GM19193 (cell line): ENCODE results near the gene KDM2B.
A peak's percentile ranks its signal among the peaks of the same experiment; 100 is the strongest.

Experiments used
- POLR2A ChIP-seq: IDR thresholded peaks from 4 replicates; pipeline ENCODE4 v1.6.1; 2011; ENCODE audit not compliant: insufficient read depth, insufficient read length; ENCODE audit errors: extremely low read depth

Gene KDM2B

DNA sequence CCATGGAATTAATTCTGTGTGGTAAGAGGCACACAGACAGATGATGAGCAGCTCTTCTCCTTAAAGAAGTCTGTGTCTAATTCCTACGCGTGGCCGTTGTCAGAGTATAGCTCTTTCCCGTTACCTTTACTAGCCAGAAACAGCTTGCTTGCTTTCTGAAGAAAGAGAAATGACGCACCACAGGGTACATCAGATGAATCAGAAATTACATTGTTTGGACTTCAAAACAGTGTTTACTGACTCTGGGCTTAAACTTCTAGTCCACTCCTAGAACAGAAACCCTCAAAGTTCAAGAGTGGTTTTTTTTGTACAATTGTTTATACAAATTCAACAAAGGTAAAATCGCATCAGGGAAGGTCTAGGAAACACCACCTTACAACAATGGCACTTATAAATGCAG is 151.9 kb downstream of the KDM2B start:
- TF ChIP-seq POLR2A = no peak

DNA sequence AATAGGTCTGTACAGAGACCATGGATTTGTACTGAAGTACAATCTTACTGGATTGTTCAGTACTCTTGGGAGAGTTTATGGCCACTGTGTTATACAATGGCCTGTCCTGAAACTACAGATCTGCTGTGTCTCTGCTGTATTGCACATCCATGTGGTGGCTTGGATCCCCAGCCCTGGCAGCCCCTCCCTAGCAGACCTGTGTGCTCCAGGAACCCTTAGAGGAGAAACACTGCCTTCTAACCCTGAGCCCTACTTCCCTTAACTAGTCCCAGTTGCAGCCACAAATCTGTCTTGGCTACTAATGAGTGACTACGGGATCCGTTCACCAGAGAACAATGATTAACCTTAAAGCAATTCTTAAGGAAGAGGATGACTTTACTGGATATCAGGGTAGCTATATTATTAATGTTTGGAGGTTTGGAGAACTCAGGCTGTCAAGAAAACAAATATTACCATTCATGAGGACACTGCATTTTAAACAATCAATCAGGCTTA is 153.2 kb downstream of the KDM2B start:
- TF ChIP-seq POLR2A = no peak

DNA sequence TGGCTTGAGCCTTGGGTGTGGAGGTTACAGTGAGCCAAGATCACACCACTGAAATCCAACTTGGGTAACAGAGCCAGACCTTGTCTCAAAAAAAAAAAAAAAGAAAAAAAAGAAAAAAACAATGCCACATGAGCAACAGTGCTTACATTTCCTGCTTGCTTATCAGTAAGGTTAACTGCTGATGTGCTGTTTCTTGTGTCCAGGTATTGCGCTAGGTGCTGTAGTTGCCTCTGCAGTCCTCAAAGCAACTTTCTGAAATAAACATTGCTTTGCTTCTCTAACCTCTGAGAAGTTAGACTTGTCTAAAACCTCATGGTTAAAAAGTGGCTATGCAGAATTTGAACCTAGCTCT is 156.2 kb downstream of the KDM2B start:
- peak; percentile 5 for TF ChIP-seq POLR2A

DNA sequence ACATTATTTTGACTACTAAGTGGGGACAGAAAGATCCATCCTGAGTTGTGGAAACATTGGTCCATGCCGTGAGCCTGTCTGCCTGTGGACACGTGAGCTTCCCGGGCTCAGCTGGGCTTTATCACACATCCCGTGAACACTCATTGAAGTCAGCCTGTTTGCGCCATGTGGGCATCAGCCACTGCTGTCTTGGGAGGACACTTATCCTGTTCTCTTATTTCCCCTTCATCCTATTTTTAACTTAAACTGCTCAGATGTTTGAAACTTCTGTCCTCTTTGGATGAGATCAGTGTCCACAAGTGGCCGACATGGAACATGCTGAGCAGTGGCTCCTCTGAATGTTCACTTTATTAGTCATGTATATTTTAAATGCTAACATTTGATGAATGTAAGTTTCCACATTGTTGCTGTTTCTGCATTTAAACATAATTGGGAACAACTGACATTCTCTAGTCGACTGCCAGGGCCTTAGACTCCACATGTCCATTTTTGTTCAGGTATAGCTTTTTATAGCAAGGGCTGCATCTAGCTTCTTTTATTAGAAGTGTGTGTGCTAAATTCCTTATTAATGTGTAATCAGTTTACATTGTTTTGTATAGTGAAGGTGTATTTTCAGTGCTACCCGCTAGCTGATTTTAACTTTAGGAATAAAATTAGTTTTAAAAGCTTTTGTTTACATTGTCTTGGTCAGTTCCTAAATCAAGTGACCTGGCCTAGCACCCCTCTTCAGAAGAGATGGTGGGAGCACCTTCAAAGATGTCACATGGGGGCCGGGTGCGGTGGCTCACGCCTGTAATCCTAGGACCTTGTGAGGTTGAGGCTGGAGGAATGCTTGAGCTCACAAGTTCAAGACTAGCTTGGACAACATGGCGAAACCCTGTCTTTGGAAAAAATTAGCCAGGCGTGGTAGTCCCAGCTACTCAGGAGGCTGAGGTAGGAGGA is 156.9 kb downstream of the KDM2B start:
- TF ChIP-seq POLR2A = peak; percentile 20

DNA sequence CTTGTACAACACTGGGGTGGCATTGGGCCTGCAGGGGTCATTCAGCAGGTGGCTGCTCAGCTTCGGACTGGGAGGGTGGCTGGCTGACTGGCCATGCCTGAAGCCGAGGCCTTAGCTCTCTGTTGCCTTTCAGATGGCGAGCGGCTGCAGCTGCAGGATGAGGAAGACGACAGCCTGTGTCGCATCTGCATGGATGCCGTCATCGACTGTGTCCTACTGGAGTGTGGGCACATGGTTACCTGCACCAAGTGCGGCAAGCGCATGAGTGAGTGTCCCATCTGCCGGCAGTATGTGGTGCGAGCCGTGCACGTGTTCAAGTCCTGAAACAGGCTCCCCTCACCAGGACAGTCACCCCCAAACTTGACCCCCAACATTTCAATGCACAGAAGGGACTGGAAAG is 157.6 kb downstream of the KDM2B start:
- peak; percentile 52 for TF ChIP-seq POLR2A

DNA sequence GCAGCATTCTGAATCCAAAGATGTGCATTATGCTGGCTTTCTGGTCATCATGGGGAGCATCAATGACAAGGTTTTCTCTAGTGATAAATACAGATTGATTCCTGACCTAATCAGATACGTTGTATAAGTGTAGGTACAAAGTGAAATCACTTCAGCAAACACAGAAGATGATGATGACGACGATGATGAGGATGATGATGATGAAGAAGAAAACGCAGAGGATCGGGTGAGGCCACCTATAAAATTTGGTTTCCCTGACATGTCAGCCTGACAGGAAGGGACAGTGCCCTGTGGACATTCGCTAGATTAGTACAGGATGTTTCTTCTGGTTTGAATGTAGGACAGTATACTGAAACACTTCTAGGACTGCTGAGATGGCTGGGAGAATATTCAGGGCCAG is 160.7 kb downstream of the KDM2B start:
- no peak for TF ChIP-seq POLR2A

DNA sequence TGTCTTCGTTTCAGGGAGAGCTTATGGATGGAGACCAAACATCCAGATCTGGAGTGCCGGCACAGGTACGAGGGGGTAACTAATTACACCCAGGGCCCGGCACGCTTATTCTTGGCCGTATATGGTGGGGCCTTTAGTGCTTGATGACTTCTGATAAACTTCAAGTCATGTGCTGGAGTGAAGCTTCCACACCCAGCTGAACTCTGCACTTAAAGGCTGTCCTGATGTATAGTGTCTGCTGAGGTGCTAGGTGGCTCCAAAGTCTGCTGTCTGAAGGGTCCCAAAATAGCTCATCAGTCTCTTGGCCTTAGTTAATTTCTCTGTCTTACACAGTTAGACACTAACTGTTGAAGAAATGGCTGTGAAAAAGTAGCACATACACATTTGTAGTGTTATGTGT is 163.0 kb downstream of the KDM2B start:
- TF ChIP-seq POLR2A = no peak

DNA sequence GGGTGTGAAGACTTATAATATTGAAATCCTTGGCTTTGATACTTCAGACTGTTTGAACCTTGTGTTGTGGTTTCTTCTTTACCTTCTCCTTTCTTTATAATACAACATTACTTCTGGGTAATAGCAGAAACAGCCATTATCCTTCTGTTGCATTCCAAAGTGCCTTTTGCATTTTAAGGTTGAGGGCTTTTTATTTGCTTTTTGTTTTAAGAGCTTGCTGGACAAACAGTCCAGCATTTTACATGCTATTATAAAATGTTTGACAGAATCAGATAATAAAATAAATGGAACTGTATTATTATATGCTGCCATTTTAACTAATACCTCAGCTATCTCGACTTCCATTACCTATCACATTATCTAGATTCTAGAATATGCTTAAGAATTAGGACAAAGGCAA is 166.9 kb downstream of the KDM2B start:
- no peak for TF ChIP-seq POLR2A

DNA sequence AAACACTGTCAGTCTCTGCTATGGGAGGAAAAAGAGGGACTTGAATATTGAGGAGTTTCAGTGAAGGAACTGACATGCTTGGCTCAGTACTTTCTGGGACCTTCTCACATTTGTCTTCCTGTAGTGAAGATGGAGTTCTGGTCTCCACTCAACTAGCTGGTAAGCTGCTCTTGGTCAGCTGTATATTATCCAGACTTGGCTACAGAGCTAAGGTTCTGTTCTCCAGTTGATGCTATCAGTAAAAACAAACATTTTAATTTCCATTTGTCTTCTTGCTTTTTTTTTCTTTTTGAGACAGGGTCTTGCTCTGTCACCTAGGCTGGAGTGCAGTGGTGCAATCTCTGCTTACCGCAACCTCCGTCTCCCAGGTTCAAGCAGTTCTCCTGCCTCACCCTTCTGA is 175.6 kb downstream of the KDM2B start:
- no peak for TF ChIP-seq POLR2A

DNA sequence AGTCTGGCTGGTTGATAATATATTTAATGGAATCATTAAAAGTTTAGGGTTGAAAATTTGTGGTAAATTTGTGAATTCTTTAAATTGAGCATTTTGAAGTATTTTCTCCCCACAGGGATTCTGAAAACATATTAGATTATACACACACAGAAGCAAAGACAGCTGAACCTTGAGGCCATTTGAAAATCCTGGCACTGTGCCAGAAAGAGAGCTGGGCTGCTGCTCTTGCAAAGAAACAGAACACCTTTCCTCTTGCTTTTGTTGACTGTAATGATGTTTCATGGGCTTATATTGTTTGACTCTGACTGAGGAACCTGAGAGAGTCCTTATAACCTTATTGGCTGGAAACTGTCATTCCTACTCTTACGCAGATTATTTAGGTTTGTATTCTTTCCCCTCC is 176.1 kb downstream of the KDM2B start:
- TF ChIP-seq POLR2A = no peak

DNA sequence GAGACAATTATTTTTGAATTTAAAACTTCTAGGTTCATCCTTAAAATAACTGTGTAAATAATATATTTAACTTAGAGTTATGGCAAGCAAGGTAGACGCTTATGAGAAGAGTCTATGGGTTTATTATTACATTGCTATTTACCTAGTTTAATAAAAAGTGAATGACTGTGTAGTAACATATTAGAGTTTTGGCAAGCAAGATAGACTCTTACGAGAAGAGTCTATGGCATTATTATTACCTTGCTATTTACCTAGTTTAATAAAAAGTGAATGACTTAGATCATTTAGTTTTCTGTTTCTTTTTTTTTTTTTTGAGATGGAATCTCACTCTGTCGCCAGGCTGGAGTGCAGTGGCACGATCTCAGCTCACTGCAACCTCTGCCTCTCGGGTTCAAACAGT is 177.1 kb downstream of the KDM2B start:
- no peak for TF ChIP-seq POLR2A

DNA sequence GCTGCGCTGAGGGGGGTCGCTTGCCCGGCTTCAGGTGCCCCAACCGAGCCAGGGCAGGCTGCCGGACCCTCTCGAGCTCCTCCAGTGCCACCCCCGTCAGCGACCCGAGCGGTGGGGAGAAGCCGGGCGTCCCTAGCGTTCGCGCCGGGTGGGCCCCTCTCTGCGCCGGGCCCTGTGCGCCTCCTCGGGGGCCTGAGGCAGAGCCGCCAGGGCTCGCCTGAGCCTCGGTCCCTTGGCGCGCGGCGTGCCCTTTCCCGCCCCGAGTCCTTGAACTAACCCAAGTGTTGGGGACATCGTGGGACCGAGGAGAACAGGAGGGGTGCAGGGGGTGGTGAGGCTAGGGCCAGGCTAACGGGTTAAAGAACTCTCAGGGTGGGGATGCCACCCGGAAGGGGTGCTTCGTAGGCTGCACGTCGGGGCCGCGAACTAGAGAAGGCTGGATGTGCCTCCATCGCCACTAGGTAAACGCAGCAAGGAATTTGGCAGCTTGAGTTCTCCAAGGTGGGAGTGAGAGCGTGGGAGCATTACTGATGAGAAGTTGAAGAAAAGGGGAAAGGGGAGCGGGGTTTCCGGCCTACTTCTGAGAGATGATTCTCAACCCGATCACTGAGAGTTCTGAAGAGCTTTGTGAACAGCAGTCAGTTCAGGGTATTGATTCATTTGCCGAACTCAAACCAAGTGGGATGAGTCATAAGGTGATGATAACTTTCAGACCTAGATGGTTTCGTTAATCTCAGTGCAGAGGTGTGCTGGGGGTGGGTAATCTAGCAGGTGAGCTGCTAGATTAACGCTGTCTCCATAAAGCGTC is 180.3 kb downstream of the KDM2B start:
- TF ChIP-seq POLR2A = peak; percentile 51

DNA sequence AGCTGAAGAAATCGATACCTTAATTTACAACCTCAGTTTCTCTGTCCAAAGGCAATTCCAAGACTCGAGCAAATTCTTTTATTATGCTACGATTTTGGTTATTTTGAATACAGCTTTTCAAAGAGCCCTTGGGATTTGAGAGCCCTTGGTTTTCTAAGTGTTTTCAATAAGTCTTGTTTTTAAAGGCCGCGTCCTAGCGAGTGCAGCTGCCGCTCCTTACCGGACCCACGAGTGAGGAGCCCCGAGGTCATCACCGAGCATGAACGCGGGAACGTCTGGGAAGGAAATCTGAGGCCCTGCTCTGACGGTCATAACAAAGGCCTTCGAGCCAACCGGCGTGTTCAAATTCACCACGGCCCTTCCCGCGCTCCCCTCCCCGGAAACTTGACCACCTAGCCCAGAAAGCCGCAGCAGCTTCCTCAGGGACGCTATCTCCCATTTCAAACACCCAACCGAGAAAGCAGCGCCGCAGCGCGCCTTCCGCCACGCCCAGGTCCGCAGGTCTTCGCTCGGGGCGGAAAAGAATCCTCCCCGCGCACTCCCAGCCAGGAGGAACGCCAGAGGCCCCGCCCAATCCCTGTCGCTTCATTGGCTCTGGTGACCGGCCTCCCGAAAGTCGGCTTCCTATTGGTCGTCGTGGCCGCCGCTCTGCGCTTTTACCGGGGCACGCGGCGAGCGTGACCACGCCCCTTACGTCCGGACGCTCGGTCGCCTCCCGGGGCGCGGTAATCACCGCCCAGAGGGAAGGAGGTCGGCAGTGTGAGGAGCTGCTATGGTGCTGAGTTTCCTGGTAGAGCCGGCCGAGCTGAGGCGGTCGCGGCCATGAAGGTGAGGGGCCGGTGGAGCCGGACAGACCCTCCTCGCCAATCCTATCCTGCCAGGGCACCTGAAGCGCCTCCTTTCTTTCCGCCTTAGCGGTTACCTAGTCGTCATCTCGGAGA is 181.2 kb downstream of the KDM2B start, which contains the start of gene RNF34:
TSS of gene RNF34 (plus strand) at position 728 of the 941 bp plus-strand sequence. CDS start at position 823, 95 bp downstream.
- TF ChIP-seq POLR2A = peak; percentile 99

DNA sequence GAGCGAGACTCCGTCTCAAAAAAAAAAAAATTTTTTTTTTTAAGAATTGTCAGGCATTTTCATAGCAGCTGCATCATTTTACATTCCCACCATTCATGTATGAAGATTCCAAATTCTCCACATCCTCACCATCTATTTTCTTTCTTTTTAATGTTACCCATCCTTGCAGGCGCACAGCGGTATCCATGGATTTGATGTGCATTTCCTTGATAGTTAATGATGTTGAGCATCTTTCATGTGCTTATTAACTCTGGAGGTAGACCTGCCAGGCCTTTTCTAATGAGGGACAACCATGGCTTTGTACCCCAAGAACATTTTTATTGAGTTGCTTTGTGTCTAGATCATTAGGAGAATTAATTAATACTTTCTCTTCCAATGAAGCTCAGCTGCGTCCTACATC is 182.5 kb downstream of the KDM2B start:
- TF ChIP-seq POLR2A = no peak
